NT2/D1 (cell line): ENCODE results near the gene UACA.

ENCODE experiments used
- DNase-seq: peaks from one replicate; pipeline ENCODE4 v3.0.0-alpha.2; 2011; ENCODE audit warnings: low read depth, low spot score
- H3K27me3 ChIP-seq: 2 replicates; pipeline ENCODE4 v1.6.0; 2011; ENCODE audit warnings: mild to moderate bottlenecking; ENCODE audit not compliant: insufficient read length, insufficient read depth
- H3K36me3 ChIP-seq: 2 replicates; pipeline ENCODE4 v1.6.1; 2011; ENCODE audit warnings: mild to moderate bottlenecking, low read length, mixed read lengths; ENCODE audit not compliant: insufficient read depth, insufficient read length
- H3K4me1 ChIP-seq: 2 replicates; pipeline ENCODE4 v1.5.1; 2011; ENCODE audit not compliant: insufficient read depth, insufficient read length
- H3K4me3 ChIP-seq: 2 replicates; pipeline ENCODE4 v1.5.1; 2011; ENCODE audit warnings: low read depth; ENCODE audit not compliant: insufficient read length
- H3K9ac ChIP-seq: 2 replicates; pipeline ENCODE4 v1.6.0; 2011; ENCODE audit warnings: low read depth; ENCODE audit not compliant: insufficient read length
- H3K9me3 ChIP-seq: 2 replicates; pipeline ENCODE4 v1.5.1; 2011; ENCODE audit warnings: mild to moderate bottlenecking, low read length; ENCODE audit not compliant: insufficient read depth
- SUZ12 ChIP-seq: IDR thresholded peaks from 2 replicates; pipeline ENCODE4 v1.6.1; 2011; ENCODE audit not compliant: insufficient read length, insufficient read depth; ENCODE audit errors: extremely low read depth
- YY1 ChIP-seq: IDR thresholded peaks from 2 replicates; pipeline ENCODE4 v1.6.1; 2011; ENCODE audit not compliant: insufficient read length, insufficient read depth
- ZNF274 ChIP-seq: IDR thresholded peaks from 2 replicates; pipeline ENCODE4 v1.6.1; 2011; ENCODE audit warnings: mild to moderate bottlenecking, low read depth, low read length

UACA gene

GRCh38 chr15:70701891-70702568 is 61.3 kb downstream of the UACA start:
- TF ChIP-seq SUZ12 (no peak), YY1 (no peak), ZNF274 (no peak)
- Histone ChIP-seq H3K27me3 (no peaks in the 10 kb centered on the region), H3K36me3 (peaks cover 3% of the 10 kb centered on the region), H3K9me3 (no peaks in the 10 kb centered on the region), H3K9ac (no peak overlapping the region), H3K4me3 (no peak overlapping the region), H3K4me1 (no peaks in the 10 kb centered on the region)
- DNase-seq: no peak

- Histone ChIP-seq H3K9me3 (no peaks in the 10 kb centered on the region), H3K36me3 (peaks cover 4% of the 10 kb centered on the region), H3K27me3 (no peaks in the 10 kb centered on the region), H3K9ac (no peak overlapping the region), H3K4me3 (no peak overlapping the region), H3K4me1 (no peaks in the 10 kb centered on the region)
- TF ChIP-seq YY1 (no peak), SUZ12 (no peak), ZNF274 (no peak)
- DNase-seq: no peak
Measured at GRCh38 chr15:70701171-70701570, 62.2 kb downstream of the UACA start.

- H3K9me3 ChIP-seq: no peaks in the 10 kb centered on the region
- H3K27me3 ChIP-seq: no peaks in the 10 kb centered on the region
- no peak overlapping the region for H3K9ac ChIP-seq
- H3K36me3 ChIP-seq: peaks cover 4% of the 10 kb centered on the region
- TF ChIP-seq ZNF274 (no peak), SUZ12 (no peak), YY1 (no peak)
- no peaks in the 10 kb centered on the region for H3K4me1 ChIP-seq
- DNase-seq: no peak
- no peak overlapping the region for H3K4me3 ChIP-seq
Measured at GRCh38 chr15:70699890-70700289, 63.5 kb downstream of the UACA start.

- no peaks in the 10 kb centered on the region for H3K4me1 ChIP-seq
- peaks cover 4% of the 10 kb centered on the region for H3K36me3 ChIP-seq
- no peaks in the 10 kb centered on the region for H3K9me3 ChIP-seq
- H3K27me3 ChIP-seq: no peaks in the 10 kb centered on the region
- no peak for DNase-seq
- no peak overlapping the region for H3K4me3 ChIP-seq
- TF ChIP-seq ZNF274 (no peak), SUZ12 (no peak), YY1 (no peak)
- H3K9ac ChIP-seq: no peak overlapping the region
Measured at GRCh38 chr15:70698836-70699390, 64.4 kb downstream of the UACA start.

- Histone ChIP-seq H3K36me3 (peaks cover 4% of the 10 kb centered on the region), H3K4me1 (no peaks in the 10 kb centered on the region), H3K9ac (no peak overlapping the region), H3K9me3 (no peaks in the 10 kb centered on the region), H3K27me3 (no peaks in the 10 kb centered on the region), H3K4me3 (no peak overlapping the region)
- TF ChIP-seq YY1 (no peak), ZNF274 (no peak), SUZ12 (no peak)
- no peak for DNase-seq
Measured at GRCh38 chr15:70698426-70698825, 64.9 kb downstream of the UACA start.

GRCh38 chr15:70690491-70691276 is 72.7 kb downstream of the UACA start:
- no peak overlapping the region for H3K4me3 ChIP-seq
- no peaks in the 10 kb centered on the region for H3K4me1 ChIP-seq
- no peak for DNase-seq
- TF ChIP-seq ZNF274: no peak
- TF ChIP-seq YY1: no peak
- no peak for TF ChIP-seq SUZ12
- no peaks in the 10 kb centered on the region for H3K27me3 ChIP-seq
- H3K9me3 ChIP-seq: no peaks in the 10 kb centered on the region
- H3K36me3 ChIP-seq: peaks cover 8% of the 10 kb centered on the region
- no peak overlapping the region for H3K9ac ChIP-seq

- no peak for DNase-seq
- no peaks in the 10 kb centered on the region for H3K4me1 ChIP-seq
- no peak for TF ChIP-seq YY1
- TF ChIP-seq ZNF274: no peak
- no peak for TF ChIP-seq SUZ12
- H3K27me3 ChIP-seq: no peaks in the 10 kb centered on the region
- no peak overlapping the region for H3K4me3 ChIP-seq
- H3K36me3 ChIP-seq: peaks cover 8% of the 10 kb centered on the region
- H3K9ac ChIP-seq: no peak overlapping the region
- H3K9me3 ChIP-seq: no peaks in the 10 kb centered on the region
Measured at GRCh38 chr15:70690021-70690420, 73.3 kb downstream of the UACA start.
